GM12878 (cell line): ENCODE measurements around the gene DMAC2. TPM values are rescaled to one million over a fixed set of nuclear protein-coding genes. Genes with fewer than 3 reads are reported as not detected.
"Not testable (repeated sequence)": the region's sequence is repeated elsewhere in the genome, so short reads cannot be mapped to it uniquely, and the experiment has no call there.

Source experiments
- ATAC-seq: fragments of 200-7000 bp; cut with Tn5 transposase; 3 replicates; pipeline ENCODE4 v1.9.1; 2020; ENCODE audit warnings: mild to moderate bottlenecking, moderate library complexity
- BruUV-seq: library from RNA; stranded (reverse); fragments of 400-500 nt; replicated peaks from 2 replicates; lab custom pipeline; 2021; lab: Mats Ljungman, UMichigan
- CTCF ChIA-PET: fragments of 300-600 bp; sonication (Branson Sonifier 250); formaldehyde crosslinking; extraction: SDS; loops from one replicate; lab custom pipeline; 2021; ENCODE audit warnings: inconsistent platforms; lab: Yijun Ruan, JAX
- POLR2A ChIA-PET: fragments of 350-600 bp; formaldehyde crosslinking; extraction: SDS; loops from one replicate; lab custom pipeline; 2021; ENCODE audit warnings: inconsistent platforms; lab: Charles Lee
- RAD21 ChIA-PET: fragments of 300-600 bp; sonication (Branson Sonifier 250); formaldehyde crosslinking; loops from one replicate; lab custom pipeline; 2023; ENCODE audit warnings: antibody characterized with exemption; ENCODE audit not compliant: unreplicated experiment; lab: Charles Lee
- SMC1A ChIA-PET: fragments of 300-600 bp; sonication (Branson Sonifier 250); formaldehyde crosslinking; loops from one replicate; lab custom pipeline; 2023; ENCODE audit not compliant: unreplicated experiment, uncharacterized antibody; lab: Charles Lee
- DNase-seq: peaks from one replicate; pipeline ENCODE4 v3.0.0-alpha.2; 2011; ENCODE audit warnings: low read depth, low spot score
- FAIRE-seq: peaks from 3 replicates; lab custom pipeline; 2011; peaks lifted over from hg19 to GRCh38; lab: Jason Lieb, UNC
- H2AFZ ChIP-seq: 2 replicates; pipeline ENCODE4 v1.6.0; 2011; ENCODE audit warnings: low read depth, low read length, control low read depth; ENCODE audit not compliant: control insufficient read depth
- H3K27ac ChIP-seq: 2 replicates; pipeline ENCODE4 v1.5.1; 2011; ENCODE audit warnings: control low read depth; ENCODE audit not compliant: control insufficient read depth, insufficient read depth
- H3K27me3 ChIP-seq, 2 experiments: replicated peaks in 1 of 2; 2 replicates each; pipeline versions ENCODE4 v1.6.0 to v1.6.1; 2011; ENCODE audit warnings: low read length in 1 of 2; ENCODE audit not compliant: control insufficient read depth in 2 of 2, insufficient read depth in 2 of 2
- H3K36me3 ChIP-seq, 2 experiments: 2 replicates each; pipeline ENCODE4 v1.5.1; 2011; ENCODE audit warnings: low read length in 1 of 2; ENCODE audit not compliant: control insufficient read depth in 2 of 2, insufficient read depth in 2 of 2
- H3K4me1 ChIP-seq: 2 replicates; pipeline ENCODE4 v1.6.1; 2011; ENCODE audit warnings: mild to moderate bottlenecking, low read length, moderate library complexity, mixed read lengths; ENCODE audit not compliant: control insufficient read depth, insufficient read depth
- H3K4me2 ChIP-seq: 2 replicates; pipeline ENCODE4 v1.6.0; 2011; ENCODE audit warnings: control low read depth; ENCODE audit not compliant: control insufficient read depth, insufficient read depth
- H3K4me3 ChIP-seq: fragments of 200-600 bp; sonication (generic); 2 replicates; pipeline ENCODE4 v1.5.1; 2016
- H3K79me2 ChIP-seq: 2 replicates; pipeline ENCODE4 v1.6.0; 2011; ENCODE audit warnings: low read length; ENCODE audit not compliant: control insufficient read depth, insufficient read depth
- H3K9ac ChIP-seq: 2 replicates; pipeline ENCODE4 v1.8.0; 2011; ENCODE audit warnings: low read length, control low read depth, mixed read lengths; ENCODE audit not compliant: control insufficient read depth, insufficient read depth
- H3K9me3 ChIP-seq: replicated peaks from 3 replicates; pipeline ENCODE4 v1.5.1; 2011; ENCODE audit warnings: mild to moderate bottlenecking, low read length; ENCODE audit not compliant: control insufficient read depth, insufficient read depth
- H4K20me1 ChIP-seq: 2 replicates; pipeline ENCODE4 v1.6.0; 2011; ENCODE audit not compliant: control insufficient read depth, insufficient read depth
- BCLAF1 ChIP-seq: fragments of 450-650 bp; IDR thresholded peaks from 2 replicates; pipeline ENCODE4 v1.6.1; 2017; ENCODE audit warnings: antibody characterized with exemption, mild to moderate bottlenecking, moderate library complexity
- BHLHE40 ChIP-seq, 2 experiments: fragments of 450-650 bp in 1 of 2; IDR thresholded peaks; 2 replicates each; pipeline ENCODE4 v1.6.1; 2011 to 2017; ENCODE audit warnings: low read depth in 2 of 2, borderline replicate concordance in 1 of 2, improper control_type of control experiment in 1 of 2, low read length in 1 of 2, mild to moderate bottlenecking in 1 of 2
- EZH2 ChIP-seq: IDR thresholded peaks from 2 replicates; pipeline ENCODE4 v1.6.1; 2012; ENCODE audit warnings: low read depth, mild to moderate bottlenecking, control low read depth, inconsistent platforms, low read length, borderline replicate concordance; ENCODE audit not compliant: control insufficient read depth
- GATAD2B ChIP-seq: fragments of 450-650 bp; conservative IDR thresholded peaks from 2 replicates; pipeline ENCODE4 v1.6.1; 2017; ENCODE audit warnings: low read depth, mild to moderate bottlenecking, moderate library complexity
- HDGF ChIP-seq: fragments of 450-650 bp; IDR thresholded peaks from 2 replicates; pipeline ENCODE4 v1.6.1; 2016; ENCODE audit warnings: antibody characterized with exemption
- MYC ChIP-seq: IDR thresholded peaks from 2 replicates; pipeline ENCODE4 v1.6.1; 2011; ENCODE audit warnings: mild to moderate bottlenecking, low read length, moderate library complexity, inconsistent platforms; ENCODE audit not compliant: insufficient read depth, insufficient replicate concordance, insufficient read length, severe bottlenecking
- ZNF217 ChIP-seq: fragments of 450-650 bp; IDR thresholded peaks from 2 replicates; pipeline ENCODE4 v1.6.1; 2017; ENCODE audit warnings: antibody characterized with exemption, mild to moderate bottlenecking
- WGBS: methylation state at CpG from one replicate; pipeline ENCODE4 v1.1.6; 2016; ENCODE audit warnings: low lambda C conversion rate; ENCODE audit not compliant: insufficient replicate concordance, insufficient coverage; ENCODE audit errors: missing lambda C conversion rate; 5-methylcytosine and 5-hydroxymethylcytosine counted together
- in situ Hi-C: fragments of 300-500 bp; cut with MboI; formaldehyde crosslinking; loops from 9 replicates; pipeline ENCODE4 v1.14.3; 2018; ENCODE audit warnings: mixed read lengths
- intact Hi-C: fragments of 100-400 bp; cut with micrococcal nuclease; formaldehyde crosslinking; loops from one replicate; pipeline ENCODE4 v1.14.2; 2022; ENCODE audit not compliant: unreplicated experiment
- polyA plus RNA-seq, 11 experiments: library from polyadenylated mRNA; depleted of rRNA in 4 of 11; unstranded in 6 of 11; stranded (reverse) in 5 of 11; fragments of >200 nt; fragmentation: Nextera tagmentation in 4 of 11; fragmentation: Illumina TruSeq in 1 of 11; extraction: Ambion mirVana in 4 of 11; extraction: Trizol in 1 of 11; gene quantifications; 1 replicate in 1 of 11; 2 replicates in 10 of 11; pipeline versions ENCODE4 v1.2.1 to v1.2.3, GENCODE V29; 2011 to 2016; ENCODE audit warnings: inconsistent platforms in 2 of 11, missing spikeins in 2 of 11, low read depth in 1 of 11
- total RNA-seq, 4 experiments: library from RNA; depleted of rRNA in 3 of 4; stranded (reverse); fragments of >200 nt in 3 of 4; fragmentation: Illumina TruSeq in 1 of 4; extraction: Trizol in 1 of 4; gene quantifications; 2 replicates each; pipeline versions ENCODE4 v1.2.1 to v1.2.3, GENCODE V29; 2013 to 2021

Gene DMAC2
- total and polyA plus RNA-seq, 10 of the 15 experiments (the other 5 are each of a cell fraction or from before 2014, with no cell fraction given): 10.8 to 57.2 (median 42.7) TPM

GRCh38 chr19:41384351-41384750, 55.4 kb downstream of the DMAC2 start:
- Histone ChIP-seq H3K9me3 (no peaks in the 10 kb centered on the region), H4K20me1 (no peaks in the 10 kb centered on the region), H3K9ac (no peak overlapping the region), H3K27ac (no peak overlapping the region), H3K4me1 (peaks cover 6% of the 10 kb centered on the region; the same call in 1 of the 2 replicates), H3K36me3 (peaks cover 8 to 17% of the 10 kb centered on the region in 2 experiments; a peak in 3 of 4 replicates), H3K27me3 (no peaks in the 10 kb centered on the region), H2AFZ (no peak overlapping the region), H3K4me2 (no peak overlapping the region), H3K79me2 (no peaks in the 10 kb centered on the region), H3K4me3 (no peak overlapping the region)
- intact Hi-C loops: no loop called here
- FAIRE-seq: no peak
- no peak for DNase-seq
- TF ChIP-seq GATAD2B (no peak), HDGF (no peak), ZNF217 (no peak), BHLHE40 (IDR thresholded peaks at IDR 0.05; ENCODE audit: borderline replicate concordance in 1 of 2, low read depth in 2 of 2, low read length in 1 of 2) (no peak), BCLAF1 (no peak), MYC (no peak), EZH2 (no peak)
- ATAC-seq: peak; percentile 66
- ChIA-PET SMC1A (interaction anchor here (0.8 kb wide), 1 partner anchor 19 kb away, joined by 3 read pairs; no protein-coding TSS in a partner anchor), CTCF (interaction anchor here (0.6 to 1.1 kb wide), 3 partner anchors 10 to 808 kb away, joined by 3 to 6 read pairs (median 4); no protein-coding TSS in a partner anchor), POLR2A (interaction anchor here (1.0 kb wide), 1 partner anchor 20 kb away, joined by 4 read pairs; no protein-coding TSS in a partner anchor), RAD21 (no interaction called here)
- BruUV-seq: no TSS peak
- in situ Hi-C loops: no loop called here
- 72% methylated on average over 5 of the region's 5 CpGs for WGBS

DNA sequence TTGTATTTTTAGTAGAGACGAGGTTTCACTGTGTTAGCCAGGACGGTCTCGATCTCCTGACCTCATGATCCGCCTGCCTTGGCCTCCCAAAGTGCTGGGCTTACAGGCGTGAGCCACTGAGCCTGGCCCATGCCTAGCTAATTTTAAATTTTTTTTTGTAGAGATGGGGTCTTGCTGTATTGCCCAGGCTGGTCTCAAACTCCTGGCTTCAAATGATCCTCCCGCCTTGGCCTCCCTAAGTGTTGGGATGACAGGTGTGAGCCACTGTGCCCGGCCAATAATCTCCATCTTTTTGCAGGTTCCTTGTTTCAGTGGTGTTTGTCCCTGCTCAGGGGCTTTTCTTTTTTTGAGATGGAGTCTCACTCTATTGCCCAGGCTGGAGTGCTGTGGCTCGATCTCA, 58.2 kb downstream of the DMAC2 start:
- DNase-seq, H3K4me2 ChIP-seq, H3K9me3 ChIP-seq, ATAC-seq, intact Hi-C loops, H3K27me3 ChIP-seq, FAIRE-seq, H2AFZ ChIP-seq, H4K20me1 ChIP-seq, H3K79me2 ChIP-seq, H3K4me3 ChIP-seq, in situ Hi-C loops, H3K9ac ChIP-seq, H3K36me3 ChIP-seq, H3K27ac ChIP-seq, BruUV-seq, SMC1A ChIA-PET: not testable (repeated sequence)
- RAD21 ChIA-PET: interaction anchor here (1.3 kb wide), 1 partner anchor 24 kb away, joined by 3 read pairs; no protein-coding TSS in a partner anchor
- peaks cover 28% of the 10 kb centered on the region for H3K4me1 ChIP-seq
- 98% methylated on average over 8 of the region's 8 CpGs for WGBS
- CTCF ChIA-PET: interaction anchor here (0.7 to 0.8 kb wide), 2 partner anchors 16 to 189 kb away, joined by 3 to 5 read pairs; no protein-coding TSS in a partner anchor
- POLR2A ChIA-PET: interaction anchor here (0.5 to 1.2 kb wide), 3 partner anchors 14 to 1017 kb away, joined by 3 to 10 read pairs (median 5); no protein-coding TSS in a partner anchor
